Measurements from ENCODE around the gene RNASE4.

Gene RNASE4

GRCh38 chr14:20676072-20676471 is 8.3 kb upstream of the RNASE4 start:
- no peak for DNase-seq

- DNase-seq = no peak
These were observed 4.5 kb upstream of the RNASE4 start for GRCh38 chr14:20679907-20680306.

- DNase-seq = no peak
These were observed 4.0 kb upstream of the RNASE4 start for GRCh38 chr14:20680363-20680762.

GRCh38 chr14:20680843-20681347 is 3.5 kb upstream of the RNASE4 start:
- no peak for DNase-seq

GRCh38 chr14:20681348-20682126 is 2.8 kb upstream of the RNASE4 start:
- DNase-seq = peak; percentile 98

GRCh38 chr14:20682127-20682434 is 2.3 kb upstream of the RNASE4 start:
- no peak for DNase-seq

- peak; percentile 90 for DNase-seq
These were observed 1.8 kb upstream of the RNASE4 start for GRCh38 chr14:20682435-20683124.

GRCh38 chr14:20683125-20683890 is 1.1 kb upstream of the RNASE4 start:
- peak; percentile 91 for DNase-seq

- DNase-seq = no peak
These were observed 499 bp downstream of the RNASE4 start for GRCh38 chr14:20684662-20685456.

- DNase-seq = no peak
These were observed 2.2 kb downstream of the RNASE4 start for GRCh38 chr14:20686386-20687143.

- no peak for DNase-seq
These were observed 3.2 kb downstream of the RNASE4 start for GRCh38 chr14:20687362-20688166.

GRCh38 chr14:20688167-20688839 is 3.9 kb downstream of the RNASE4 start, which contains the start of gene ANG:
ANG (plus strand) TSS chr14:20688764; CDS start chr14:20693565, 4,801 bp downstream.
- no peak for DNase-seq

GRCh38 chr14:20690848-20691640 is 6.7 kb downstream of the RNASE4 start:
- peak; percentile 59 for DNase-seq

- DNase-seq = no peak
These were observed 7.9 kb downstream of the RNASE4 start for GRCh38 chr14:20692116-20692751.

- no peak for DNase-seq
These were observed 12.4 kb downstream of the RNASE4 start for GRCh38 chr14:20696764-20697163.

GRCh38 chr14:20697273-20698017 is 13.1 kb downstream of the RNASE4 start:
- DNase-seq = peak; percentile 83

GRCh38 chr14:20698018-20698329 is 13.6 kb downstream of the RNASE4 start:
- no peak for DNase-seq

- DNase-seq = no peak
These were observed 14.6 kb downstream of the RNASE4 start for GRCh38 chr14:20698934-20699333.

Data from activated CD8-positive, alpha-beta memory T cell treated with anti-CD3 and anti-CD28 coated beads for 24 hours (primary cell).